HEK293T (cell line): Measurements from ENCODE around the gene TENM3.

Source experiments
- ARNT ChIP-seq: fragments of 450-650 bp; IDR thresholded peaks from 2 replicates; pipeline ENCODE4 v1.6.1; 2017; ENCODE audit warnings: mild to moderate bottlenecking
- BHLHE40 ChIP-seq: fragments of 450-650 bp; IDR thresholded peaks from 2 replicates; pipeline ENCODE4 v1.6.1; 2016; ENCODE audit warnings: mild to moderate bottlenecking, moderate library complexity, borderline replicate concordance
- ELF4 ChIP-seq: fragments of 450-650 bp; IDR thresholded peaks from 2 replicates; pipeline ENCODE4 v1.6.1; 2017; ENCODE audit warnings: antibody characterized with exemption
- FOXA1 ChIP-seq: fragments of 450-650 bp; IDR thresholded peaks from 2 replicates; pipeline ENCODE4 v1.6.1; 2016; ENCODE audit warnings: mild to moderate bottlenecking
- FOXK2 ChIP-seq: fragments of 450-650 bp; IDR thresholded peaks from 2 replicates; pipeline ENCODE4 v1.6.1; 2016; ENCODE audit warnings: mild to moderate bottlenecking
- FOXM1 ChIP-seq: fragments of 450-650 bp; IDR thresholded peaks from 2 replicates; pipeline ENCODE4 v1.6.1; 2017; ENCODE audit warnings: mild to moderate bottlenecking, borderline replicate concordance
- LEF1 ChIP-seq: fragments of 450-650 bp; IDR thresholded peaks from 2 replicates; pipeline ENCODE4 v1.6.1; 2017; ENCODE audit warnings: mild to moderate bottlenecking, borderline replicate concordance
- NFRKB ChIP-seq: fragments of 450-650 bp; IDR thresholded peaks from 2 replicates; pipeline ENCODE4 v1.6.1; 2016; ENCODE audit warnings: mild to moderate bottlenecking, moderate library complexity

DNA sequence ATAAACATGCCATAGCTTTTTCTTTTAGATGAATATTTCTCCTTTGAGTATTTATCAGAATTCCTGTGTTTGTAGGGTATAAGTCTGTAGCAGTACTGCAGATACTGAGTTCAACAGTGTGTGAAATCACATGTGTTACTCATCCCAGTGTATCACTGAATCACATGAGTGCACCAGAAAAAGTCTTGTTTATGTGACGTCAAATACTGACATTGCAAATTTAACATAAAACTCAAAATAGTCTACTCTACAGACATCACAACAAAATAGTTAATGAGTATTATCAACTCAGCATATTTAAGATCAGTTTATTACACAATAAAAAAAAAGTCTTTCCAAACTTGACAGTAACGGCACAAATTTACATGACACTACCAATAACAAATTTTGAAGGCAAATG lies 452.6 kb downstream of the TENM3 start:
- no peak for TF ChIP-seq FOXA1
- TF ChIP-seq LEF1 = no peak
- TF ChIP-seq NFRKB = no peak
- no peak for TF ChIP-seq FOXM1
- TF ChIP-seq BHLHE40 = no peak
- no peak for TF ChIP-seq FOXK2
- TF ChIP-seq ELF4 = no peak
- TF ChIP-seq ARNT = no peak
